ENCODE results near the gene SLC51B.

DNA sequence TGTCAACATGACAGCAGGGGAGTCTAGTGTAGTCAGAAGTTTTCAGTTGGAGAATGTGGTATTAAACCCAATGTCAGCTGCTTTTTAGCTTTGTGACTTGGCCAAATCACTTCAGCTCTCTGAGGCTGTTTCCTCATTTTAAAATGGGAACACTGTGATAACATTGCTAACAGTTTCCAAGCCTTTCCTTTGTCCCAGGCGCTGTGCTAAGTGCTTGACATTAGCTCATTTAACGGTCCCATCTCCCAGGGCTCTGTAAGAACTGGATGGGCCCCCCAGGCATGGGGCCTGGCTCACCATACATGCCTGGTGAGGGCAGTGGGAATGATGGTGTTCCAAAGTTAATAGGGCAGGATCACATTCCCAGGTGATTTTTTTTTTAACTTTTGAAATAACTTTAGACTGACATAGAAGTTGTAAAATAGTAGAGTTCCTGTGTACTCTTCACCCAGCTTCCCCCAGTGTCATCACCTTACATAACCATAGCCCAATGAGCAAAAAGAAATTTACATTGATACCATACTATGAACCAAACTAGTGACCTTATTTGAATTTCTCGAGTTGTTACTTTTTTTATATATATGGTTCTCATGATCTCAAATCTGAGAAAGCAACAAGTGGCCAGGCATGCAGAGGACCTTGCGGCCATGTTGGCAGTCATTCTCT, 14.9 kb downstream of the SLC51B start:
- TF ChIP-seq, protein P1, sequence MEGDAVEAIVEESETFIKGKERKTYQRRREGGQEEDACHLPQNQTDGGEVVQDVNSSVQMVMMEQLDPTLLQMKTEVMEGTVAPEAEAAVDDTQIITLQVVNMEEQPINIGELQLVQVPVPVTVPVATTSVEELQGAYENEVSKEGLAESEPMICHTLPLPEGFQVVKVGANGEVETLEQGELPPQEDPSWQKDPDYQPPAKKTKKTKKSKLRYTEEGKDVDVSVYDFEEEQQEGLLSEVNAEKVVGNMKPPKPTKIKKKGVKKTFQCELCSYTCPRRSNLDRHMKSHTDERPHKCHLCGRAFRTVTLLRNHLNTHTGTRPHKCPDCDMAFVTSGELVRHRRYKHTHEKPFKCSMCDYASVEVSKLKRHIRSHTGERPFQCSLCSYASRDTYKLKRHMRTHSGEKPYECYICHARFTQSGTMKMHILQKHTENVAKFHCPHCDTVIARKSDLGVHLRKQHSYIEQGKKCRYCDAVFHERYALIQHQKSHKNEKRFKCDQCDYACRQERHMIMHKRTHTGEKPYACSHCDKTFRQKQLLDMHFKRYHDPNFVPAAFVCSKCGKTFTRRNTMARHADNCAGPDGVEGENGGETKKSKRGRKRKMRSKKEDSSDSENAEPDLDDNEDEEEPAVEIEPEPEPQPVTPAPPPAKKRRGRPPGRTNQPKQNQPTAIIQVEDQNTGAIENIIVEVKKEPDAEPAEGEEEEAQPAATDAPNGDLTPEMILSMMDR (IDR thresholded peaks at IDR 0.05) = no peak
- TF ChIP-seq POLR2A (IDR thresholded peaks at IDR 0.05) = no peak
